ENCODE measurements around the gene FBLN1.

DNA sequence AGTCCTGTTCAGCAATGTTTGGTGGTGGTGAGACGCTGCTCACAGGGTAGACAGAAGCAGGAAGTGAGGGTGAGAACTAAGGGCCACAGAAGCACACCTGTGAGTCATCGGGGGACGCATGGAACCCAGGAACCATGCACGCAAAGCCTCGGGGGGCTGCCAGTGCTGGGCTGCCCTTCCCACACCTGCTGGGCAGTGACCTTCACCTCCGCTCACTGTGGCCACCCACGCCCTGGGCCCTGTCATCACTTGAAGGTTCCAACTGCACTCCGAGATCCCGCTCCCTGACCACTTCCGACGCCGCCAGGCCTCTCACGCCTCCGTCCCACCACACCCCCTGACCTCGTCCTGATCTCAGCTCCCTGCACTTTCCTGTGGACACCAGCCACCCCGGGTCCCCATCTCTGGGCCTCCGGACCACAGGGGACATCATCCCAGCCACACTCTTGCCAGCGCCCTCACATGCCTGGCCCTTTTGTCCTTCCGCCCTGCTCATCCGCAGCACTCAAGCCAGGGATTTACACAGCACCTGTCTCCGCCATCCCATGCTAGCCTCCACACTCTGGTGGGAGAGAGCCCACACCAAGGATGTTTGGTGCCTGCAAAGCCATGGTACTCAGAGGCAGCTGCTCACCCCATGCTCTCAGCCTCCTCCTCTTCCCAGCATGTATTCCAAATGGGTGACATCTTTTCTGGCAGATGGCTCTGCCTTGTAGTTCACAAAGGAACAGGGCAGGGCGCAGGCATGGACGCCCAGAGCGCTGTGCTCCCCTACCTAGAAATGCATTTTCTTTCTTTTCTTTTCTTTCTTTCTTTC, 145.8 kb downstream of the FBLN1 start:
- TF ChIP-seq, protein P1, sequence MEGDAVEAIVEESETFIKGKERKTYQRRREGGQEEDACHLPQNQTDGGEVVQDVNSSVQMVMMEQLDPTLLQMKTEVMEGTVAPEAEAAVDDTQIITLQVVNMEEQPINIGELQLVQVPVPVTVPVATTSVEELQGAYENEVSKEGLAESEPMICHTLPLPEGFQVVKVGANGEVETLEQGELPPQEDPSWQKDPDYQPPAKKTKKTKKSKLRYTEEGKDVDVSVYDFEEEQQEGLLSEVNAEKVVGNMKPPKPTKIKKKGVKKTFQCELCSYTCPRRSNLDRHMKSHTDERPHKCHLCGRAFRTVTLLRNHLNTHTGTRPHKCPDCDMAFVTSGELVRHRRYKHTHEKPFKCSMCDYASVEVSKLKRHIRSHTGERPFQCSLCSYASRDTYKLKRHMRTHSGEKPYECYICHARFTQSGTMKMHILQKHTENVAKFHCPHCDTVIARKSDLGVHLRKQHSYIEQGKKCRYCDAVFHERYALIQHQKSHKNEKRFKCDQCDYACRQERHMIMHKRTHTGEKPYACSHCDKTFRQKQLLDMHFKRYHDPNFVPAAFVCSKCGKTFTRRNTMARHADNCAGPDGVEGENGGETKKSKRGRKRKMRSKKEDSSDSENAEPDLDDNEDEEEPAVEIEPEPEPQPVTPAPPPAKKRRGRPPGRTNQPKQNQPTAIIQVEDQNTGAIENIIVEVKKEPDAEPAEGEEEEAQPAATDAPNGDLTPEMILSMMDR (IDR thresholded peaks at IDR 0.05), result no peak
- TF ChIP-seq ZFX (IDR thresholded peaks at IDR 0.05; ENCODE audit: borderline replicate concordance), result no peak
